Dendritic cell treated with granulocyte-macrophage colony-stimulating factor and Interleukin-4, amounts not matched to agents 40 ng/mL and 50 ng/mL, for 4 days (primary cell): ENCODE data around the gene VPREB3.
A peak's percentile ranks its signal among the peaks of the same experiment; 100 is the strongest.

ENCODE experiments used
- H3K27ac Mint-ChIP-seq: one replicate; pipeline ENCODE4 v1.8.0; 2022; ENCODE audit warnings: mild to moderate bottlenecking, mixed read lengths
- H3K27me3 Mint-ChIP-seq: one replicate; pipeline ENCODE4 v1.8.0; 2022; ENCODE audit warnings: mild to moderate bottlenecking, mixed read lengths
- H3K36me3 Mint-ChIP-seq: one replicate; pipeline ENCODE4 v1.8.0; 2022; ENCODE audit warnings: low read depth, mixed read lengths
- H3K4me1 Mint-ChIP-seq: one replicate; pipeline ENCODE4 v1.8.0; 2022; ENCODE audit warnings: low read depth, mixed read lengths
- H3K4me3 Mint-ChIP-seq: one replicate; pipeline ENCODE4 v1.8.0; 2022; ENCODE audit warnings: mild to moderate bottlenecking, moderate library complexity, mixed read lengths
- H3K9me3 Mint-ChIP-seq: one replicate; pipeline ENCODE4 v1.8.0; 2022; ENCODE audit warnings: mixed read lengths
- intact Hi-C: fragments of 100-400 bp; cut with micrococcal nuclease; formaldehyde crosslinking; loops from one replicate; pipeline ENCODE4 v1.15.0; 2022

Gene VPREB3

DNA sequence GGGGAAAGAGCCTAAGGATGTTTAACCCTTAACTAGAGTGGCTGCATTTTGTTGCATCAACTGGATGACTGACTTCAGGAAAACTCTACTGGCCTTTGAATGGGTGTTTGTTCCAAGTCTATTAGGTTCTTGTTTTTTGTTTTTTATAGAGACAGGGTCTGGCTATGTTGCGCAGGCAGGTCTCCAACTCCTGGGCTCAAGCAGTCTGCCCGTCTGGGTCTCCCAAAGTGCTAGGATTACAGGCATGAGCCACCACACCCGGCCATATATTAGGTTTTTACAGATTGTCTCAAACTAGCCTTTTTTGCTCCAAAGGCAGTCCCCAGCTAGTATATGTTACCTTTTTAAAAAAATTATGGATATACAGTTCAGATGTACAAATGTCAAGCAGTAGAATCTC is 33.7 kb upstream of the VPREB3 start:
- Mint-ChIP-seq H3K27ac (peak overlapping the region; percentile 89), H3K4me3 (peak overlapping the region; percentile 77), H3K27me3 (peaks cover 4% of the 10 kb centered on the region), H3K36me3 (peaks cover 23% of the 10 kb centered on the region), H3K9me3 (no peaks in the 10 kb centered on the region), H3K4me1 (peaks cover 21% of the 10 kb centered on the region)
- intact Hi-C loops: loop anchor here (5.0 to 10.0 kb wide), 2 partner anchors 49 to 127 kb away; partner anchors contain the start of gene DERL3

DNA sequence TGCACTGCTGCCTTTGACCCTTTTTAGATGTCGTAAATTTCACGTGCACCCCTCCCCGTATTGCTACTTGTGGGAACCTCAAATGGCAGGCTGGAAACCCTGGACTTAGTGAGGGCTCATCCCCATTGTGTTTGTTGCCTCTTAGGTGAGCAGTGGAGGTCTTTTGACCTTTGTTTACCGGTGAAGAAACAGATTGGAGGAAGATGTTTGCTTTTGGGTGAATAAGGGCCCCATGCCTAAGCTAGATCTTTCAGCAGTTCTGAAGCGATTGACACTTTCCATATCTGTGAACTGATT is 33.3 kb upstream of the VPREB3 start:
- peak overlapping the region; percentile 89 for H3K27ac Mint-ChIP-seq
- H3K4me3 Mint-ChIP-seq: peak overlapping the region; percentile 77
- H3K9me3 Mint-ChIP-seq: no peaks in the 10 kb centered on the region
- peaks cover 4% of the 10 kb centered on the region for H3K27me3 Mint-ChIP-seq
- peaks cover 19% of the 10 kb centered on the region for H3K36me3 Mint-ChIP-seq
- peaks cover 21% of the 10 kb centered on the region for H3K4me1 Mint-ChIP-seq
- intact Hi-C loops: loop anchor here (5.0 to 10.0 kb wide), 2 partner anchors 50 to 127 kb away; partner anchors contain the start of gene DERL3

GRCh38 chr22:23786752-23787599 is 32.8 kb upstream of the VPREB3 start, which contains the start of gene SMARCB1:
TSS of gene SMARCB1 (plus strand) at chr22:23786966. CDS start at chr22:23787170, 204 bp downstream.
- no peaks in the 10 kb centered on the region for H3K9me3 Mint-ChIP-seq
- intact Hi-C loops: loop anchor here (5.0 to 10.0 kb wide), 2 partner anchors 50 to 128 kb away; partner anchors contain the start of gene DERL3
- H3K27ac Mint-ChIP-seq: peak within 1 kb of the TSS; percentile 89
- peak within 1 kb of the TSS; percentile 77 for H3K4me3 Mint-ChIP-seq
- H3K27me3 Mint-ChIP-seq: peaks cover 4% of the 10 kb centered on the region
- H3K4me1 Mint-ChIP-seq: peaks cover 21% of the 10 kb centered on the region
- H3K36me3 Mint-ChIP-seq: peaks cover 14% of the 10 kb centered on the region

- peak overlapping the region; percentile 89 for H3K27ac Mint-ChIP-seq
- H3K4me3 Mint-ChIP-seq: no peak overlapping the region
- H3K27me3 Mint-ChIP-seq: peaks cover 4% of the 10 kb centered on the region
- intact Hi-C loops: loop anchor here (5.0 to 10.0 kb wide), 2 partner anchors 51 to 129 kb away; partner anchors contain the start of gene DERL3
- peaks cover 7% of the 10 kb centered on the region for H3K36me3 Mint-ChIP-seq
- no peaks in the 10 kb centered on the region for H3K9me3 Mint-ChIP-seq
- H3K4me1 Mint-ChIP-seq: peaks cover 21% of the 10 kb centered on the region
Measured at GRCh38 chr22:23786261-23786710, 32.1 kb upstream of the VPREB3 start.

DNA sequence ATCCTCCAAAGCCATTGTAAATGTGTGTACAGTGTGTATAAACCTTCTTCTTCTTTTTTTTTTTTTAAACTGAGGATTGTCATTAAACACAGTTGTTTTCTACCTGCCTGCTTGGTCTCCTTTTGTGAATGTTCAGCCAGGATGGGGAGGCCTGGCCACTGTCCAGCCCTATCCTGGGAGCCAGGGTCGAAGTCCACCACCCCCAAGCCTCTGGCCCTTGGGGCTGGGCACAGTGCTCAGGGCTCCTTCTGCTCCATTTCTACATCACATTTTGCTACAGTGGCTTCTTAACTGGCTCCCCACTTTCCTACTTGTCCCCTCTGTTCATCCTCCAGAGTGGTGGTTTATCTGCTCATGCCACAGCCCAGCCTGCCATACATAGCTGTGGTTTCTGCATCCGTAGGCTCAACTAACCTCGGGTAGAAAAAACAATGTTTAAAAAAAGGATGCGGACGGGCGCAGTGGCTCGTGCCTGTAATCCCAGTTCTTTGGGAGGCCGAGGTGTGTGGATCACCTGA is 30.0 kb upstream of the VPREB3 start:
- peaks cover 4% of the 10 kb centered on the region for H3K27me3 Mint-ChIP-seq
- no peak overlapping the region for H3K4me3 Mint-ChIP-seq
- H3K4me1 Mint-ChIP-seq: peaks cover 14% of the 10 kb centered on the region
- no peak overlapping the region for H3K27ac Mint-ChIP-seq
- no peaks in the 10 kb centered on the region for H3K9me3 Mint-ChIP-seq
- H3K36me3 Mint-ChIP-seq: peaks cover under 1% of the 10 kb centered on the region
- intact Hi-C loops: loop anchor here (10.0 kb wide), 1 partner anchor 131 kb away; no protein-coding TSS in a partner anchor

- H3K36me3 Mint-ChIP-seq: no peaks in the 10 kb centered on the region
- peaks cover 4% of the 10 kb centered on the region for H3K27me3 Mint-ChIP-seq
- no peak overlapping the region for H3K4me3 Mint-ChIP-seq
- peaks cover 14% of the 10 kb centered on the region for H3K4me1 Mint-ChIP-seq
- H3K27ac Mint-ChIP-seq: no peak overlapping the region
- intact Hi-C loops: loop anchor here (10.0 kb wide), 1 partner anchor 131 kb away; no protein-coding TSS in a partner anchor
- no peaks in the 10 kb centered on the region for H3K9me3 Mint-ChIP-seq
Measured at GRCh38 chr22:23783265-23784150, 29.3 kb upstream of the VPREB3 start.

DNA sequence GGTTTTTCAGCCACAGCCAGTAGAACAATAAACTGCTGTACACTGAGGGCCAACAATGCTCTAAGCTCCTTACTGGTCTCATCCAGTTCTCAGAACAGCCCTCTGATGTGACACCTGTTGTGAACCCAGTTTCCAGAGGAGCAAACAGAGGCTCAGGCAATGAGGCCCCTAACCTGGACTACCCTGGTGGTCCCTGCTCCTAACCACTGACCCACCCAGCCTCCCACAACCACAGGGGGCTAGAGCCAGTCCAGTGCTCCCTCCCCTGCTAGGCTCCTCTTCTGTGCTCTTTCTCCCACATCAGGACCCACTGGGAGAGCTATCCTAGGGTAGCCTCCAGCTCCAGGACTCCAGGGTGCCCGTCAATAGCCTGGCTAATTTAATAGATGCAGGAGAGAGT is 28.5 kb upstream of the VPREB3 start:
- Mint-ChIP-seq H3K4me3 (no peak overlapping the region), H3K27me3 (peaks cover 4% of the 10 kb centered on the region), H3K9me3 (no peaks in the 10 kb centered on the region), H3K36me3 (no peaks in the 10 kb centered on the region), H3K4me1 (peaks cover 10% of the 10 kb centered on the region), H3K27ac (no peak overlapping the region)
- intact Hi-C loops: loop anchor here (10.0 kb wide), 1 partner anchor 132 kb away; no protein-coding TSS in a partner anchor

GRCh38 chr22:23782252-23782651 is 28.0 kb upstream of the VPREB3 start:
- no peak overlapping the region for H3K27ac Mint-ChIP-seq
- no peak overlapping the region for H3K4me3 Mint-ChIP-seq
- intact Hi-C loops: loop anchor here (10.0 kb wide), 1 partner anchor 133 kb away; no protein-coding TSS in a partner anchor
- peaks cover 5% of the 10 kb centered on the region for H3K4me1 Mint-ChIP-seq
- no peaks in the 10 kb centered on the region for H3K36me3 Mint-ChIP-seq
- no peaks in the 10 kb centered on the region for H3K9me3 Mint-ChIP-seq
- peaks cover 4% of the 10 kb centered on the region for H3K27me3 Mint-ChIP-seq

DNA sequence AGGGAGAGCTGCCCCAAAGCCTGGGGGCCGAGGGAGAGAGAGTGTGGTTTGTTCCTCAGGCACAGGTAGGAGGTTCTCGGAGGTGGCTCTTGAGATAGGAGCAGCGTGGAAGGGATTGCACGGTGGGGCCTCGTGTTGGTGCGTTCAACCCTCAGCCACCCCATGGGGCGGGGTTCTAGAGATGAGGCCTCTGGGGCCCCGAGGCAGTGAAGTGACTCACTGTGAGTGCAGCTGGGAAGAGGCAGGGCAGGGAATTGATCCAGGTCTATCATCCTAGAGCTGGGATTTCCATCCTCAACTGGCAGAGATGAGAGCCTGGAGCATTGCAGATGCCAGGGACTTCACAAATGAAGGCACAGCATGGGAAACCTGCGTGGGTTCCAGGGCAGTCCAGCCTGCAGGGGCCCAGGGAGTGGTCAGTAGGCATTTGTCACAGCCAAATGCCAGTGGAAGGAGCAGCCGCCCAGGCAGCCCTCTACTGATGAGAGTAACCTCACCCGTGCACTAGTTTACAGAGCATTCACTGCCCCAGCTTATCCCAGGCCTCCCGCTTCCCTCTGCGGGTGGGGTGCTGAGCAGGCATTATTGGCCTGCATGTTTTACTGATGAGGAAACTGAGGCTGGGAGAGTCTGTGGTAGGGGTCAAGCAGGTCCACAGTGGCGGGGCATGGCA is 27.4 kb upstream of the VPREB3 start:
- Mint-ChIP-seq H3K9me3 (no peaks in the 10 kb centered on the region), H3K27me3 (peaks cover 4% of the 10 kb centered on the region), H3K4me3 (no peak overlapping the region), H3K4me1 (peaks cover 3% of the 10 kb centered on the region), H3K27ac (no peak overlapping the region), H3K36me3 (no peaks in the 10 kb centered on the region)
- intact Hi-C loops: loop anchor here (10.0 kb wide), 1 partner anchor 133 kb away; no protein-coding TSS in a partner anchor

- intact Hi-C loops: loop anchor here (10.0 kb wide), 1 partner anchor 134 kb away; no protein-coding TSS in a partner anchor
- Mint-ChIP-seq H3K9me3 (no peaks in the 10 kb centered on the region), H3K4me1 (no peaks in the 10 kb centered on the region), H3K27ac (no peak overlapping the region), H3K36me3 (no peaks in the 10 kb centered on the region), H3K4me3 (no peak overlapping the region), H3K27me3 (peaks cover 4% of the 10 kb centered on the region)
Measured at GRCh38 chr22:23781065-23781464, 26.8 kb upstream of the VPREB3 start.

GRCh38 chr22:23780146-23780748 is 26.0 kb upstream of the VPREB3 start:
- H3K36me3 Mint-ChIP-seq: no peaks in the 10 kb centered on the region
- intact Hi-C loops: loop anchor here (10.0 kb wide), 1 partner anchor 135 kb away; no protein-coding TSS in a partner anchor
- H3K4me1 Mint-ChIP-seq: no peaks in the 10 kb centered on the region
- H3K27ac Mint-ChIP-seq: no peak overlapping the region
- no peaks in the 10 kb centered on the region for H3K9me3 Mint-ChIP-seq
- H3K4me3 Mint-ChIP-seq: no peak overlapping the region
- H3K27me3 Mint-ChIP-seq: peaks cover 4% of the 10 kb centered on the region

- Mint-ChIP-seq H3K4me3 (no peak overlapping the region), H3K27me3 (peaks cover 8% of the 10 kb centered on the region), H3K9me3 (no peaks in the 10 kb centered on the region), H3K27ac (no peak overlapping the region), H3K36me3 (no peaks in the 10 kb centered on the region), H3K4me1 (no peaks in the 10 kb centered on the region)
- intact Hi-C loops: loop anchor here (10.0 kb wide), 1 partner anchor 135 kb away; no protein-coding TSS in a partner anchor
Measured at GRCh38 chr22:23779731-23780130, 25.5 kb upstream of the VPREB3 start.
